GM04504 (cell line): Measurements from ENCODE around the gene ZNF566.
A peak's percentile ranks its signal among the peaks of the same experiment; 100 is the strongest.
"Not testable (repeated sequence)": the region's sequence is repeated elsewhere in the genome, so short reads cannot be mapped to it uniquely, and the experiment has no call there.

Experiments used
- DNase-seq: peaks from one replicate; pipeline ENCODE4 v3.0.0-alpha.2; 2012; ENCODE audit warnings: low read depth

Gene ZNF566

GRCh38 chr19:36489118-36489919 lies at the start of gene ZNF566:
ZNF566 (minus strand) TSS chr19:36489561; CDS start chr19:36476557, 13,004 bp downstream.
- peak; percentile 90 for DNase-seq

GRCh38 chr19:36528921-36529518 lies 39.7 kb upstream of the ZNF566 start:
- DNase-seq, result no peak

GRCh38 chr19:36528194-36528920 lies 39.0 kb upstream of the ZNF566 start, which contains the start of gene ZNF260:
ZNF260 (minus strand) TSS chr19:36528271; CDS start chr19:36515238, 13,033 bp downstream.
- DNase-seq, result peak; percentile 98

GRCh38 chr19:36527873-36528193 lies 38.5 kb upstream of the ZNF566 start:
- no peak for DNase-seq

- DNase-seq, result no peak
These were observed 38.0 kb upstream of the ZNF566 start for GRCh38 chr19:36527341-36527740.

- no peak for DNase-seq
These were observed 37.2 kb upstream of the ZNF566 start for GRCh38 chr19:36526581-36526980.

- DNase-seq, result no peak
These were observed 35.3 kb upstream of the ZNF566 start for GRCh38 chr19:36524617-36525016.

GRCh38 chr19:36514012-36514612 lies 24.8 kb upstream of the ZNF566 start:
- no peak for DNase-seq

- no peak for DNase-seq
These were observed 19.0 kb upstream of the ZNF566 start for GRCh38 chr19:36508325-36508724.

GRCh38 chr19:36501973-36502372 lies 12.6 kb upstream of the ZNF566 start:
- no peak for DNase-seq

GRCh38 chr19:36497001-36497400 lies 7.6 kb upstream of the ZNF566 start:
- no peak for DNase-seq

- DNase-seq, result peak; percentile 43
These were observed 3.5 kb upstream of the ZNF566 start for GRCh38 chr19:36492689-36493453.

- not testable (repeated sequence) for DNase-seq
These were observed 1.5 kb upstream of the ZNF566 start for GRCh38 chr19:36490846-36491245.

GRCh38 chr19:36489920-36490415 lies 607 bp upstream of the ZNF566 start:
- DNase-seq, result no peak

GRCh38 chr19:36488846-36489117 lies 579 bp downstream of the ZNF566 start:
- DNase-seq, result no peak

GRCh38 chr19:36488118-36488845 lies 1.1 kb downstream of the ZNF566 start:
- DNase-seq, result no peak

- DNase-seq, result no peak
These were observed 5.7 kb downstream of the ZNF566 start for GRCh38 chr19:36483653-36484052.

- DNase-seq, result no peak
These were observed 6.5 kb downstream of the ZNF566 start for GRCh38 chr19:36482876-36483275.

GRCh38 chr19:36460046-36460445 lies 29.3 kb downstream of the ZNF566 start:
- peak; percentile 3 for DNase-seq

GRCh38 chr19:36456831-36457230 lies 32.5 kb downstream of the ZNF566 start:
- no peak for DNase-seq

GRCh38 chr19:36449059-36449670 lies 40.2 kb downstream of the ZNF566 start:
- DNase-seq, result no peak
